Lung (tissue), 12 donors: ENCODE results near the gene CDH4. TPM values are rescaled to one million over a fixed set of nuclear protein-coding genes. Genes with fewer than 3 reads are reported as not detected.

Experiments
- ATAC-seq: fragments of 200-7000 bp; cut with Tn5 transposase; one replicate; pipeline ENCODE4 v1.9.1; 2020; ENCODE audit warnings: moderate number of reproducible peaks; ENCODE audit not compliant: insufficient read depth, low FRiP score
- DNase-seq, 3 donors: peaks; one replicate each; pipeline ENCODE4 v3.0.0-alpha.2; 2013 to 2017
- H3K27ac ChIP-seq, 2 donors: one replicate each; pipeline ENCODE4 v1.5.1; 2013; ENCODE audit warnings: mild to moderate bottlenecking in 2 of 2, moderate library complexity in 2 of 2, control low read depth in 1 of 2, inconsistent platforms in 1 of 2, low read depth in 1 of 2, low read length in 1 of 2
- H3K27me3 ChIP-seq, 3 donors: one replicate each; pipeline ENCODE4 v1.5.1; 2013; ENCODE audit warnings: low read length in 2 of 3; ENCODE audit not compliant: control insufficient read depth in 3 of 3, insufficient read depth in 3 of 3
- H3K36me3 ChIP-seq, 4 donors: one replicate each; pipeline ENCODE4 v1.5.1; 2013; ENCODE audit warnings: low read length in 4 of 4, mild to moderate bottlenecking in 1 of 4, moderate library complexity in 1 of 4; ENCODE audit not compliant: control insufficient read depth in 4 of 4, insufficient read depth in 4 of 4
- H3K4me1 ChIP-seq, 5 donors: one replicate each; pipeline ENCODE4 v1.5.1; 2013; ENCODE audit warnings: low read length in 5 of 5, mild to moderate bottlenecking in 2 of 5, moderate library complexity in 1 of 5; ENCODE audit not compliant: control insufficient read depth in 5 of 5, insufficient read depth in 5 of 5
- H3K4me3 ChIP-seq: one replicate; pipeline ENCODE4 v1.5.1; 2013; ENCODE audit warnings: mild to moderate bottlenecking, control low read depth, moderate library complexity
- H3K9ac ChIP-seq, 2 donors: one replicate each; pipeline ENCODE4 v1.5.1; 2013; ENCODE audit warnings: low read length in 2 of 2, control low read depth in 1 of 2; ENCODE audit not compliant: insufficient read depth in 1 of 2
- H3K9me3 ChIP-seq, 4 donors: one replicate each; pipeline ENCODE4 v1.5.1; 2013; ENCODE audit warnings: low read length in 3 of 4, mild to moderate bottlenecking in 1 of 4, moderate library complexity in 1 of 4; ENCODE audit not compliant: control insufficient read depth in 4 of 4, insufficient read depth in 3 of 4
- CTCF ChIP-seq: IDR thresholded peaks from 2 replicates; pipeline ENCODE4 v1.5.1; 2012; ENCODE audit warnings: mild to moderate bottlenecking; ENCODE audit errors: control extremely low read depth, extremely low read depth
- WGBS, 2 donors: extraction: QIAGEN DNeasy Blood & Tissue Kit; methylation state at CpG; one replicate each; pipeline ENCODE4 v1.1.7; 2013; 5-methylcytosine and 5-hydroxymethylcytosine counted together
- polyA plus RNA-seq, 2 donors: library from polyadenylated mRNA; stranded (reverse); fragments of 200-250 nt; gene quantifications; one replicate each; pipeline ENCODE4 v1.2.1, GENCODE V29; 2013
- total RNA-seq, 2 donors: library from RNA; depleted of rRNA in 1 of 2; stranded (reverse); fragments of >200 nt in 1 of 2; gene quantifications; one replicate each; pipeline ENCODE4 v1.2.1, GENCODE V29; 2014 to 2021
- donor health status: control.
- donor health status: control.
- donor health status: Bipolar disorder and iron deficiency.
- donor health status: healthy.
- donor health status: DM: yes; HTN: yes; CAD: no.

Gene CDH4
- total and polyA plus RNA-seq, 4 donors = 0.10 to 2.1 (median 0.34) TPM

- 55 to 57% methylated on average over 6 of the region's 6 CpGs for WGBS, 2 donors
- no peak for DNase-seq
- no peak overlapping the region for H3K27ac ChIP-seq
- no peaks in the 10 kb centered on the region for H3K36me3 ChIP-seq
- no peak for ATAC-seq
- no peak for TF ChIP-seq CTCF
- H3K4me1 ChIP-seq = peaks cover 0 to 3% (median 0%) of the 10 kb centered on the region in 5 donors
- no peaks in the 10 kb centered on the region for H3K27me3 ChIP-seq
- H3K9me3 ChIP-seq = peaks cover 0 to 4% (median 0%) of the 10 kb centered on the region in 4 donors
- H3K4me3 ChIP-seq = no peak overlapping the region
- H3K9ac ChIP-seq = no peak overlapping the region
Observed at GRCh38 chr20:61575151-61575937, 323.3 kb downstream of the CDH4 start.

DNA sequence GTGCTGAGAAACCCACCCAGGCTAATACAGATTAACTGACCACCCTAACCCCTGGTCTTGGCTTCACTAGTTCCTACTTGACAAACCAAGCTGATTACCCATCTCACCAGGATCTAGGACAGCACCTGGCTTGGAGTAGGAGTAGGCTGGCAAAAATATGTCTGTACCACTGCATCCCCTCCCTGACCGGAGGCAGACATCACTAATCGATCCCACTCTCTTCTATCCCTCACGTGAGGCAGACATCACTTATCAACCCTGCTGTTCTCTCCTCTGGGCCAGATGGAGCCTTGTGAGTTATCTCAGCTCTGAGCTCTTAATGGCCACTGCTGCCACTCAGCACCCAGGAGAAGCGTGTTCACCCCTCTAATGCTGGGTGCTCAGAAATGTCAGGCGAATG lies 324.3 kb downstream of the CDH4 start:
- WGBS, 2 donors = 86 to 89% methylated on average over 5 of the region's 5 CpGs
- Histone ChIP-seq H3K4me1 (peaks cover 0 to 3% (median 0%) of the 10 kb centered on the region in 5 donors), H3K9ac (no peak overlapping the region), H3K36me3 (no peaks in the 10 kb centered on the region), H3K27me3 (no peaks in the 10 kb centered on the region), H3K27ac (no peak overlapping the region), H3K9me3 (peaks cover 0 to 4% (median 0%) of the 10 kb centered on the region in 4 donors), H3K4me3 (no peak overlapping the region)
- no peak for ATAC-seq
- no peak for DNase-seq
- no peak for TF ChIP-seq CTCF

DNA sequence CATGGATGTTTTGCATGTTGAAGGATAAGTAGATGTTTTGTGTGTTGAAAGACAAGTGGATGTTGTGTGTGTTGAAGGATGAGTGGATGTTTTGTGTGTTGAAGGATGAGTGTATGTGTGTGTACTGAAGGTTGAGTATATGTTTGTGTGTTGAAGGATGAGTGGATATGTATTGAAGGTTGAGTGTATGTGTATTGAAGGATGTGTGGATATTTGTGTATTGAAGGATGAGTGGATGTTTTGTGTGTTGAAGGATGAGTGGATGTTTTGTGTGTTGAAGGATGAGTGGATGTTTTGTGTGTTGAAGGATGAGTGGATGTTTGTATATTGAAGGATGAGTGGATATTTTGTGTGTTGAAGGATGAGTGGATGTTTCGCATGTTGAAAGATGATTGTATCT lies 325.0 kb downstream of the CDH4 start:
- Histone ChIP-seq H3K9me3 (peaks cover 0 to 7% (median 0%) of the 10 kb centered on the region in 4 donors), H3K4me1 (no peaks in the 10 kb centered on the region), H3K27me3 (no peaks in the 10 kb centered on the region), H3K27ac (no peak overlapping the region), H3K4me3 (no peak overlapping the region), H3K36me3 (no peaks in the 10 kb centered on the region), H3K9ac (no peak overlapping the region)
- ATAC-seq (no peak), DNase-seq (no peak)
- 97 to 100% methylated on average over 1 of the region's 1 CpG for WGBS, 2 donors
- no peak for TF ChIP-seq CTCF

- no peak for TF ChIP-seq CTCF
- no peaks in the 10 kb centered on the region for H3K4me1 ChIP-seq
- no peak for DNase-seq
Observed at GRCh38 chr20:61579908-61580307, 327.8 kb downstream of the CDH4 start.

More at GRCh38 chr20:61579908-61580307, 327.8 kb downstream of the CDH4 start:
- WGBS, 2 donors = 73 to 84% methylated on average over 7 of the region's 7 CpGs
- H3K27ac ChIP-seq = no peak overlapping the region
- no peak overlapping the region for H3K9ac ChIP-seq
- no peak for ATAC-seq
- H3K36me3 ChIP-seq = no peaks in the 10 kb centered on the region
- no peak overlapping the region for H3K4me3 ChIP-seq
- H3K9me3 ChIP-seq = peaks cover 0 to 7% (median 0%) of the 10 kb centered on the region in 4 donors
- peaks cover 0 to 12% (median 0%) of the 10 kb centered on the region in 3 donors for H3K27me3 ChIP-seq
